ENCODE measurements around the gene TRIM10. TPM values are rescaled to one million over a fixed set of nuclear protein-coding genes. Genes with fewer than 3 reads are reported as not detected.

The TRIM10 gene
- polyA plus RNA-seq, 1 donor, result 6.6 TPM

DNA sequence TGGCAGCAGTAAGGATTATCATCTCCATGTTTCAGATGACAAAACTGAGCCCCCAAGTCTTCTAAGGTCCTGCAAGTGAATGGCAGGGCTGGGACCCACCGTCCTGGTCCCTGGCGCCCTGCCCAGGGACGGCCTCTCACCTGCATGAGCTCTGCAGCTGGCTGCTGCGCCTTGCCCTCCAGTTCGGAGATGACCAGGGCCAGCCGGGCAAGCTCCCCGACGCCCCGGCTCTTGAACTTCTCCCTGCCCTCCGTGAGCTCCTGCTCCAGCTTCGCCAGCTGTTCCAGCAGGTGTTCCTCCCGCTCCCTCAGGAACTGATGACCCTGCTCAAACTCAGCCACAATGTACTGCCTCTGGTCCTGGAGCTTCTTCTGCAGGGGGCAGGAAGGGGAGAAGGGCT lies 35.4 kb upstream of the TRIM10 start:
- H3K36me3 ChIP-seq (ENCODE audit: control insufficient read depth, insufficient read depth, low read length), result peaks cover 73% of the 10 kb centered on the region
- WGBS (ENCODE audit: insufficient coverage, low lambda C conversion rate), result no CpG with 5 or more reads among the region's 12 CpGs
- no peak overlapping the region for H3K27ac ChIP-seq (ENCODE audit: low read length)
- no peaks in the 10 kb centered on the region for H3K9me3 ChIP-seq (ENCODE audit: control insufficient read depth, low read depth, low read length)
- H3K27me3 ChIP-seq (ENCODE audit: control insufficient read depth, insufficient read depth, low read length), result no peaks in the 10 kb centered on the region
- H3K4me3 ChIP-seq (ENCODE audit: low read length), result no peak overlapping the region
- no peak for DNase-seq
- H3K4me1 ChIP-seq (ENCODE audit: control insufficient read depth, insufficient read depth, low read length), result peaks cover 2% of the 10 kb centered on the region

DNA sequence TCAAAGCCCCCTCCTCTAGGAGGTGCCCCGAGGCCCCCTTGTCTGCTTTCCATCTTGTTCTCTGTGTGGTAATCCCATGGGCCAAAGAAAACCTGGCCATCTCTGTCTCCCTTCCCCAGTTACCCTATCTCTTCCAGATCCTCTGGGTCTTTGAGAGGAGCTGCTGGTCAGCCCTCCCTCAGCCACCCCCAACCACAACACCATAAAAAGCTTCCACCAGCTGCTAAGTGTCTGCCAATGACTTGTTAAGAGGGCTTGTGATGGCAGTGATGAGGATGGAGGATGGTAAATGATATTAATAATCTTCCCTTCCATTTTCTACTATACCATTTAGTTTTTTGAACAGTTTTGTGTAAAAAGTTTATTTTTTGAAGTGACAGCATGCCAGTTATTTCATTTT lies 34.9 kb upstream of the TRIM10 start:
- no CpG with 5 or more reads among the region's 1 CpG for WGBS (ENCODE audit: insufficient coverage, low lambda C conversion rate)
- Histone ChIP-seq H3K4me1 (ENCODE audit: control insufficient read depth, insufficient read depth, low read length) (peaks cover 2% of the 10 kb centered on the region), H3K27ac (ENCODE audit: low read length) (no peak overlapping the region), H3K36me3 (ENCODE audit: control insufficient read depth, insufficient read depth, low read length) (peaks cover 75% of the 10 kb centered on the region), H3K27me3 (ENCODE audit: control insufficient read depth, insufficient read depth, low read length) (no peaks in the 10 kb centered on the region), H3K4me3 (ENCODE audit: low read length) (no peak overlapping the region), H3K9me3 (ENCODE audit: control insufficient read depth, low read depth, low read length) (no peaks in the 10 kb centered on the region)
- no peak for DNase-seq

DNA sequence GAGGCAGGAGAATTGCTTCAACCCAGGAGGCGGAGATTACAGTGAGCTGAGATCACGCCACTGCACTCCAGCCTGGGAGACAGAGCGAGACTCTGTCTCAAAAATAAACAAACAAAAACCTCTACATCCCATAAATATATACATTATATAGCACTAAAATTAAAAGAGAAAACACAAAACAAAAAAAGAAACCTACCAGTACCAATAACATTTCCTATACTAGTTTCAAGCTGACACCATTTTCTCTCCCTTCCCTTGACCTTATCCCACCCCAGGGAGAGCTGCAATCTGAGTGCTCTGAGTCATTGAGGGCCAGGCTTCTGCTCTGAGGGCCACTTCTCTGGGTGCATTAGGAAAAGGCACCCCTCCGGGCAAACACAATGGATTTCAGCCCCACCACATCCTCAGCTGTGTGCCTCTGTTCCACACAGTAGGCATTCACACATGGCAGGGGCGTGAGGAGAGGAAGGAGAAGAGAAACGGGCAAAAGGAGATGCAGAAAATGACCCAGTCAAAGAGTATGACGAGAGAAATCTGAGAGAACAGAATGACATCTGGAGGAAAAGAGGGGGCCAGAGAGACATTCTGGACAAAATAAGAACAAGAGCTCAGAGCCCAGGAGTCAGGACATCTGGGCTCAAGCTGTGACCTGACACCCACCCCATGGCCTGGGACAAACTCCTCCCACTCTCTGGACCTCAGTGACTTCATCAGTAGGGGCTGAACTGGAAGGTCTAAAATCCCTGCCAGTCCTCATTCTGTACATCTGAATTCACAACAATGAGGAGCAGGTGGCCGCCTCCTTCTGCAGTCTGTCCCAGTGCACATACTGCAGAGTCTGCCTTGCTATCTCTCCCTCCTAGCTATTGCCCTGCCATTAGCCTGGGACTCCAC lies 34.0 kb upstream of the TRIM10 start:
- no peak overlapping the region for H3K27ac ChIP-seq (ENCODE audit: low read length)
- DNase-seq, result no peak
- WGBS (ENCODE audit: insufficient coverage, low lambda C conversion rate), result 70% methylated on average over 2 of the region's 8 CpGs
- H3K4me1 ChIP-seq (ENCODE audit: control insufficient read depth, insufficient read depth, low read length), result no peaks in the 10 kb centered on the region
- no peaks in the 10 kb centered on the region for H3K9me3 ChIP-seq (ENCODE audit: control insufficient read depth, low read depth, low read length)
- no peaks in the 10 kb centered on the region for H3K27me3 ChIP-seq (ENCODE audit: control insufficient read depth, insufficient read depth, low read length)
- H3K4me3 ChIP-seq (ENCODE audit: low read length), result no peak overlapping the region
- peaks cover 75% of the 10 kb centered on the region for H3K36me3 ChIP-seq (ENCODE audit: control insufficient read depth, insufficient read depth, low read length)

DNA sequence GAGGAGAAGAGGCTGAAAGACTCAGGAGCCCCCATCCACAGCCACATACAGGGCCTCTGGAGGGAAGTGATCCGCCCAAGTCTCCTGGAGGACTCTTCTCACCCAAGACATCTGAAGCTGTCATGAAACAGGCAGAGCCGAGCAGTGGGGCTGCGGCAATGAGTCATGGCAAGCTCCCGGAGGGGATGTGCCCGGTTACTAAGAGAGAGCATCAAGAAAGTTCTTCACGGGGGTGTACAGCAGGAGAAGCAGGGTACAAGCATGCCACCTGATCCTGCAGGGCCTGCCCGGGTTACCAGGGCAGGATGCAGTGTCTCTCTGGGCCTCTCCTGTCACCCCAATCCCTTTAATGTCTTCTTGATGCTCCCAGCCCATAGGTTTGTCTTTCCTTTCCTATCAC lies 31.1 kb upstream of the TRIM10 start:
- H3K27ac ChIP-seq (ENCODE audit: low read length), result no peak overlapping the region
- peaks cover 72% of the 10 kb centered on the region for H3K36me3 ChIP-seq (ENCODE audit: control insufficient read depth, insufficient read depth, low read length)
- no CpG with 5 or more reads among the region's 7 CpGs for WGBS (ENCODE audit: insufficient coverage, low lambda C conversion rate)
- no peaks in the 10 kb centered on the region for H3K4me1 ChIP-seq (ENCODE audit: control insufficient read depth, insufficient read depth, low read length)
- H3K9me3 ChIP-seq (ENCODE audit: control insufficient read depth, low read depth, low read length), result no peaks in the 10 kb centered on the region
- H3K4me3 ChIP-seq (ENCODE audit: low read length), result no peak overlapping the region
- DNase-seq, result no peak
- no peaks in the 10 kb centered on the region for H3K27me3 ChIP-seq (ENCODE audit: control insufficient read depth, insufficient read depth, low read length)

DNA sequence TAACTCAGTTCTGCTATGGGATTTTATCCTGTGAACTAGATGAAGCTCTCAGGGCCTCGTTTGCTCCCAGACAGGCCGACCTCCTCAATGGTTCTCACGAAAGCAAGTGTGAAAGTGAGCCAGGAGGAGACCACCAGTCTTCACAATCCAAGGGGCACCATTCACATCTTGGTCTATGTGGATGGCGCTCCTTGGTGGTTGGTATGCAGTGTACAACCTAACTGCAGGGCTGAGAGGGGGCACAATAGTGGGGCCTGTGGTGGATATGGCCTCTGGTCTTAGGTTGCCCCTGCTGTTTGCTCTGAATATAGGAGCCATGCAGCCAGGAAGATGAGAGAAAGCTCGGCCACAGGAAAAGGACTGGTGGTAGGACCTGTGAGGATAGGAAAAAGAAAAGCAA lies 27.5 kb upstream of the TRIM10 start:
- Histone ChIP-seq H3K36me3 (ENCODE audit: control insufficient read depth, insufficient read depth, low read length) (peaks cover 75% of the 10 kb centered on the region), H3K4me1 (ENCODE audit: control insufficient read depth, insufficient read depth, low read length) (no peaks in the 10 kb centered on the region), H3K9me3 (ENCODE audit: control insufficient read depth, low read depth, low read length) (no peaks in the 10 kb centered on the region), H3K4me3 (ENCODE audit: low read length) (no peak overlapping the region), H3K27ac (ENCODE audit: low read length) (no peak overlapping the region), H3K27me3 (ENCODE audit: control insufficient read depth, insufficient read depth, low read length) (no peaks in the 10 kb centered on the region)
- 60% methylated on average over 1 of the region's 5 CpGs for whole genome bisulfite sequencing (ENCODE audit: insufficient coverage, low lambda C conversion rate)
- DNase-seq, result no peak

DNA sequence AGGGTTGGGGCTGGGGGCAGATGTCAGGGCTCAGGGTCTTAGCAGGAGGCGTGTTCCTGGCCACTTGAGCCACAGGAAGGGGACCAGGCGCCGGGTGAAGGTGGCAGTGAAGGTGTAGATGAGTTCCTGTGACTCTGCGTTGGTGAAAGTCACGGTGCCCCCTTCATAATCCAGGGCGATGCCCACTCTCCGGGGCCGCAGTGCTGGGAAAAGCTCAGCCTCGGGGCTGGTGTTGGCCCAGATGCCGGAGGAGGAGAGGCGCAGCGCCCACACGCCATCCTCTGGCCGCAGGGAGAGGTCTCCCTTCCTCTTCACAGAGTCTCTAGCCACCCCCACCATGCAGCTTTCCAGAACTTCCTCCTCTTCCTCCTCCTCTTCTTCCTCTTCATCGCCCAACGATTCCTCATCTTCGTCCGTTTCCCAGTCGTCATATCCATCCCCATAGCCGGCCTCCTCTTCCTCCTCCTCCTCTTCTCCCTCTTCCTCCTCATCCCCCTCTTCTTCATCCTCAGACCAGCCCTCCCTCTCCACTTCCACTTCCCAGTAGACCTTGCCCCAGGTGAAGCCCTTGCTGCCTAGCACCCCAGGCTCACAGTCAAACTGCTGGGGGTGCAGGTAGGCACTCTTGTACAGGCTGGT lies 25.0 kb upstream of the TRIM10 start:
- Histone ChIP-seq H3K27me3 (ENCODE audit: control insufficient read depth, insufficient read depth, low read length) (no peaks in the 10 kb centered on the region), H3K4me1 (ENCODE audit: control insufficient read depth, insufficient read depth, low read length) (no peaks in the 10 kb centered on the region), H3K36me3 (ENCODE audit: control insufficient read depth, insufficient read depth, low read length) (peaks cover 59% of the 10 kb centered on the region), H3K27ac (ENCODE audit: low read length) (no peak overlapping the region), H3K4me3 (ENCODE audit: low read length) (no peak overlapping the region), H3K9me3 (ENCODE audit: control insufficient read depth, low read depth, low read length) (peaks cover 8% of the 10 kb centered on the region)
- WGBS (ENCODE audit: insufficient coverage, low lambda C conversion rate), result 76% methylated on average over 6 of the region's 20 CpGs
- DNase-seq, result no peak

DNA sequence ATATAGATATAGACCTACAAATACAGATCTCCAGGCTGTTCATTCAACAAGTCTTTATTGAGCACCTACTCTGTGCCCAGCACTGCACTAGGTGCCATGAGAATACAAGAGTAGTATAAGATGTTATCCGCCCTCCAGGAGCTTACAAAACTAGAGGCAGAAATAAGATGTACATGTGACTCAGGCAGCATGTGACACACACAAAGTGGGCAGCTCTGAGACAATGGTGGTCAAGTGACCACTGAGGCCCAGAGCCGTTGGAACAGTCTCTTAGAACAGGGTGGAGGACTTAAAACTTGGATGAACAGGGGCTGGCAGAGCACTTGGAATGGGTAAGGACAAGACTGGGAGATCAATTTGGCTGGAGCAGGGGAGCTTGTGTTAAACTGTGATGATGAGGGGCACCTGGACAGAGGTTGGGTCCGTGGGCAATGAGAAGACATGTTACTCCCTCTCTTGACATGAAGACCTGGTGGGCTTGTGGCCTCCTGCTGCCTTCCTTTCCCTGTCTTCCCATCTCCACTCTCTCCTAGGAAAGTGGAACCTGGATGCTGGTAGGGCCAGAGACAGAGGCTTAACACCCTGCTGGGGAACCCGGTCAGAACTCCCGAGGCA lies 23.5 kb upstream of the TRIM10 start:
- H3K27ac ChIP-seq (ENCODE audit: low read length), result no peak overlapping the region
- H3K27me3 ChIP-seq (ENCODE audit: control insufficient read depth, insufficient read depth, low read length), result no peaks in the 10 kb centered on the region
- no peaks in the 10 kb centered on the region for H3K4me1 ChIP-seq (ENCODE audit: control insufficient read depth, insufficient read depth, low read length)
- H3K36me3 ChIP-seq (ENCODE audit: control insufficient read depth, insufficient read depth, low read length), result peaks cover 45% of the 10 kb centered on the region
- H3K9me3 ChIP-seq (ENCODE audit: control insufficient read depth, low read depth, low read length), result peaks cover 20% of the 10 kb centered on the region
- no peak for DNase-seq
- WGBS (ENCODE audit: insufficient coverage, low lambda C conversion rate), result no CpG with 5 or more reads among the region's 5 CpGs
- no peak overlapping the region for H3K4me3 ChIP-seq (ENCODE audit: low read length)

DNA sequence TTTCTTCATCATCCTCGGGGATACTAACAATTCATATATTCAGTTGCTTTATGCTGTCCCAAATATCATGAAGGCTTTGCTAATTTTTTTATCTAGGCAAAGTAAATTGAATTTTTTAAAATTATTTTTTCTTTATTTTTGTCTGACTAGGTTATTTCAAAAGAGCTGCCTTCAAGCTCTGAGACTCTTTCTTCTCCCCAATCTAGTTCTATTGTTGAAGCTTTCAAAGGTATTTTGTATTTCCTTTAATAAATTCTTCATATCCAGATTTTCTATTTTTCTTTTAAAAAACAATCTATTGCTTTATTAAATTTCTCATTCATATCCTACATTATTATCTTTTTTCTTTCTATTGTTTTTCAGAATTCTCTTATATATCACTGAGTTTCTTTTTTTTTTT lies 19.1 kb upstream of the TRIM10 start:
- DNase-seq, result no peak
- Histone ChIP-seq H3K9me3 (ENCODE audit: control insufficient read depth, low read depth, low read length) (peaks cover 26% of the 10 kb centered on the region), H3K4me3 (ENCODE audit: low read length) (no peak overlapping the region), H3K27ac (ENCODE audit: low read length) (no peak overlapping the region), H3K27me3 (ENCODE audit: control insufficient read depth, insufficient read depth, low read length) (peaks cover 3% of the 10 kb centered on the region), H3K36me3 (ENCODE audit: control insufficient read depth, insufficient read depth, low read length) (peaks cover 8% of the 10 kb centered on the region), H3K4me1 (ENCODE audit: control insufficient read depth, insufficient read depth, low read length) (no peaks in the 10 kb centered on the region)
- 100% methylated on average over 1 of the region's 1 CpG for WGBS (ENCODE audit: insufficient coverage, low lambda C conversion rate)

DNA sequence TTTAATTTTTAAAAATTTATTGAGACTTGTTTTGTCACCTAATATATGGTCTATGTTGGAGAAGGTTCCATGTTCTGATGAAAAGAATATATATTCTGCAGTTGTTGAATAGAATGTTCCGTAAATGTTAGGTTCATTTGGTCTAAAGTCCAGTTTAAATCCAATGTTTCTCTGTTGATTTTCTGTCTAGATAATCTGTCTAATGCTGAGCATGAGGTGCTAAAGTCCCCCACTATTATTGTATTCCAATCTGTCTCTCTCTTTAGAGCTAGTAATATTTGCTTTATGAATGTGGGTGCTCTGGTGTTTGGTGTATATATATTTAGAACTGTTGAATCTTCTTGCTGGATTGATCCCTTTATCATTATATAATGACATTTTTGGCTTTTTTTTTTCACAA lies 17.8 kb upstream of the TRIM10 start:
- no peak overlapping the region for H3K27ac ChIP-seq (ENCODE audit: low read length)
- H3K9me3 ChIP-seq (ENCODE audit: control insufficient read depth, low read depth, low read length), result peaks cover 26% of the 10 kb centered on the region
- WGBS (ENCODE audit: insufficient coverage, low lambda C conversion rate), result 67% methylated on average over 1 of the region's 1 CpG

GRCh38 chr6:30175765-30176164 lies 14.8 kb upstream of the TRIM10 start:
- no CpG with 5 or more reads among the region's 2 CpGs for WGBS (ENCODE audit: insufficient coverage, low lambda C conversion rate)
- Histone ChIP-seq H3K27ac (ENCODE audit: low read length) (no peak overlapping the region), H3K27me3 (ENCODE audit: control insufficient read depth, insufficient read depth, low read length) (peaks cover 21% of the 10 kb centered on the region), H3K4me3 (ENCODE audit: low read length) (no peak overlapping the region), H3K4me1 (ENCODE audit: control insufficient read depth, insufficient read depth, low read length) (peaks cover 11% of the 10 kb centered on the region), H3K9me3 (ENCODE audit: control insufficient read depth, low read depth, low read length) (peaks cover 17% of the 10 kb centered on the region), H3K36me3 (ENCODE audit: control insufficient read depth, insufficient read depth, low read length) (peaks cover 2% of the 10 kb centered on the region)
- no peak for DNase-seq

More for the DNA sequence above, 17.8 kb upstream of the TRIM10 start:
- no peaks in the 10 kb centered on the region for H3K36me3 ChIP-seq (ENCODE audit: control insufficient read depth, insufficient read depth, low read length)
- no peak for DNase-seq
- H3K27me3 ChIP-seq (ENCODE audit: control insufficient read depth, insufficient read depth, low read length), result peaks cover 6% of the 10 kb centered on the region
- no peaks in the 10 kb centered on the region for H3K4me1 ChIP-seq (ENCODE audit: control insufficient read depth, insufficient read depth, low read length)
- no peak overlapping the region for H3K4me3 ChIP-seq (ENCODE audit: low read length)

Data from large intestine (tissue), 3 donors.